Fibroblast of skin of right biceps (primary cell): ENCODE results near the gene KMT5C.

Experiments used
- DNase-seq: peaks from one replicate; pipeline ENCODE4 v3.0.0-alpha.2; 2013

KMT5C gene

GRCh38 chr19:55339105-55339888 is at the start of gene KMT5C:
TSS of gene KMT5C (plus strand) at chr19:55339876. CDS start at chr19:55341937, 2,061 bp downstream.
- peak; percentile 100 for DNase-seq

- DNase-seq: no peak
These were observed 42.4 kb upstream of the KMT5C start for GRCh38 chr19:55297267-55297666.

GRCh38 chr19:55299991-55300390 is 39.7 kb upstream of the KMT5C start:
- no peak for DNase-seq

- DNase-seq: no peak
These were observed 38.7 kb upstream of the KMT5C start for GRCh38 chr19:55300886-55301458.

DNA sequence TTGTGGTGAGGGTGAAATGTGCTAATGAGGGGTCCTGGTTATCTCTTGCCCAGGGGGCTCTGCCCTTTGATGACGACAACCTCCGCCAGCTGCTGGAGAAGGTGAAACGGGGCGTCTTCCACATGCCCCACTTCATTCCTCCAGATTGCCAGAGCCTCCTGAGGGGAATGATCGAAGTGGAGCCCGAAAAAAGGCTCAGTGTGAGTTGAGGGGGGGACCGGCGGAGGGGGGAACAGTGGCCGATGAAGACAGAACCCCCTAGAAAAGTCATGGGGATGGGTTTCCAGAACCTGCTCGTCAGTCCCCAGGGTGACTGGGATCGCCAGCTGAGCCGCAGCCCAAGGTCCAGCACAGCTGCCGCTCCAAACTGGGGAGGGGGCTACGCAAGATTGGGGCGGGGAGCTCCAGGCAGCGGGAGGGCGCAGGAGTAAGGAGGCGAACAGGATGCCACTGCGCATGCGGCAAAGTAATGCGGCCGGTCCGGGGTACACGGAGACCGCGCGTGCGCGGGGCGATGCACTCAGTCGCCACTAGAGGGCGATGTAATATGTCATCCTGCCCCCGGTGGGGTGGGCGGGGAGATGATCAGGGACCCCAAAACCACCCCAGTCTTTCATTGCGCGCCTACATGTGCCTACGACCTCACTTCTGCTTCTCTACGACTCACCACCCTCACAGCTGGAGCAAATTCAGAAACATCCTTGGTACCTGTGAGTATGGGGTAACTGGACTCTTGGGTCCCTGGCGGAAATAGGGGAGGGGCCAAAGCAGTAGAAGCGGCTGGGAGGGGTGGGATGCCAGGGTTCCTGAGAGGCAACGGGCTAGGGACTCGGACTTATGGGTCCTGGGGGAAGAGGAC is 38.0 kb upstream of the KMT5C start:
- peak; percentile 70 for DNase-seq

GRCh38 chr19:55302318-55302703 is 37.4 kb upstream of the KMT5C start:
- no peak for DNase-seq

GRCh38 chr19:55303477-55303876 is 36.2 kb upstream of the KMT5C start:
- no peak for DNase-seq

DNA sequence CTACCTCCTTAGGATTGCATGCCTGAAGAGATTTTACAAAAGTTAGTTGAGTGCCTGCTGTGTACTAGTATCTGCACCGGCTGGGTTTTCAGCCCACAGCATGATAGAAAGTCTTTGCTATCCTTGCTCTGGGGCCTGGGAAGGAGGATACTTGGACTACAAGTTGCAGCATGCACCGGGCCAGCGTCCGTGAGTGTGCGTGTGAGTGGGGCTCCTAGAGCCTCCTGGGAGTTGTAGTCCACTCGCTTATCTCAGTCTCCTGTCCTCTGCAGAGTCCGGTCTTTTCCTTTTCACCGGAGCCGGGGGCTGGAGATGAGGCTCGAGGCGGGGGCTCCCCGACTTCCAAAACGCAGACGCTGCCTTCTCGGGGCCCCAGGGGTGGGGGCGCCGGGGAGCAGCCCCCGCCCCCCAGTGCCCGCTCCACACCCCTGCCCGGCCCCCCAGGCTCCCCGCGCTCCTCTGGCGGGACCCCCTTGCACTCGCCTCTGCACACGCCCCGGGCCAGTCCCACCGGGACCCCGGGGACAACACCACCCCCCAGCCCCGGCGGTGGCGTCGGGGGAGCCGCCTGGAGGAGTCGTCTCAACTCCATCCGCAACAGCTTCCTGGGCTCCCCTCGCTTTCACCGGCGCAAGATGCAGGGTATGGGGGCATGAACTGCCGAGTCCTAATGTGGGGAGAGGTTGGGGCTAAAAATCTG is 35.2 kb upstream of the KMT5C start:
- peak; percentile 36 for DNase-seq

- DNase-seq: no peak
These were observed 34.7 kb upstream of the KMT5C start for GRCh38 chr19:55304980-55305379.

DNA sequence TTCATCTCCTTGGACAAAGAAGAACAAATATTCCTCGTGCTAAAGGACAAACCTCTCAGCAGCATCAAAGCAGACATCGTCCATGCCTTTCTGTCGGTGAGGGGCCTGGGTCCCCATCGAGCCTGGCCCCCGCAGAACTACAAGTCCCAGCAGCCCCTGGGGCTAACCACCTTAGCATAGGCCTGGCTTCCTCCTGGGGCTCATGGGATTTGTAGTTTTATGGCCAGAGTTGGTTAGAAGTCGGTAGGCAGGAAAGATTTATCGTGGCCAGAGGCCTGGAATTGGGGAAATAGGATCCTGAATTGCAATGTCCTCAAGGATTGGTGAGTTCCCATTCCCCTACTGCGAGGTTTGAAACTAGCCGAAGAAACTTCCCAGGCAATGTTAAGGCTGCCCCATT is 34.2 kb upstream of the KMT5C start:
- peak; percentile 20 for DNase-seq

GRCh38 chr19:55305983-55306562 is 33.6 kb upstream of the KMT5C start:
- DNase-seq: no peak

DNA sequence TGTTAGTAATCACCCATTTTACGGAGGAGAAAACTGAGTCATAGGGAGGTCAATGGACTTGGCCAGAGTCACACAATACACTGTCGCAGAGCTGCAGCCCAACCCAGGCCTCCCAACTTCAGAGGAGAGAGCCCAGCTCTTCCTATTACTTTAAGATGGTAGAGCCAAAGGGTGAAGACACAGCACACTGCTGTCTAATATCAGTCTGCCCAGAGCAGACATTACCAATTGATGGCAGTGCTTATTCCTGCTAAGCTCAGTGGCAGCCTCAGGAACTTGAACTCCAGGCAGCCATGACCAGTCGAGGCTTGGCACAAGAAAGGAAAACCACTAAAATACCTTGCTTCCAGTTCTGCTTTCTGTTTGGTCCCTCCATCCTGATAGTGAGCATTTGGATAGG is 33.0 kb upstream of the KMT5C start:
- no peak for DNase-seq

- no peak for DNase-seq
These were observed 31.4 kb upstream of the KMT5C start for GRCh38 chr19:55308281-55308680.

- no peak for DNase-seq
These were observed 30.2 kb upstream of the KMT5C start for GRCh38 chr19:55309448-55309847.

DNA sequence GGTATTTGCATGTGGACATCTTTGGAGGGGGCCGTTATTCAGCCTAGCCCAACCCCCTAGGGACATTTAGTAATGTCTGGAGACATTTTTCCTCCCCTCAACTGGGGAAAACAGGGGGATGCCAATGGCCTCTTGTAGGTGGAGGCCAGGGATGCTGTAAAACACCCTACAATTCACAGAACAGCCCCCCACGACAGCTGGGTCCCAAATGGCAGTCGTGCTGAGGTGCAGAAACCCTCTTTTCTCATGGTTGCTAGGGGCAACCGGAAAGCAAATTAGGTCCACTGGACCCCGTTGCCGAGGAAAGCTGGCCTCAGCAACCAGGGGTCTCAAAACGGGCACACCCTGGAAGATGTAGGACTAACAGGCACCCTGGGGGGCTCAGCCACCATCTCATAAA is 29.2 kb upstream of the KMT5C start:
- DNase-seq: no peak

- DNase-seq: no peak
These were observed 28.3 kb upstream of the KMT5C start for GRCh38 chr19:55311397-55311796.

- no peak for DNase-seq
These were observed 27.9 kb upstream of the KMT5C start for GRCh38 chr19:55311797-55312196.

DNA sequence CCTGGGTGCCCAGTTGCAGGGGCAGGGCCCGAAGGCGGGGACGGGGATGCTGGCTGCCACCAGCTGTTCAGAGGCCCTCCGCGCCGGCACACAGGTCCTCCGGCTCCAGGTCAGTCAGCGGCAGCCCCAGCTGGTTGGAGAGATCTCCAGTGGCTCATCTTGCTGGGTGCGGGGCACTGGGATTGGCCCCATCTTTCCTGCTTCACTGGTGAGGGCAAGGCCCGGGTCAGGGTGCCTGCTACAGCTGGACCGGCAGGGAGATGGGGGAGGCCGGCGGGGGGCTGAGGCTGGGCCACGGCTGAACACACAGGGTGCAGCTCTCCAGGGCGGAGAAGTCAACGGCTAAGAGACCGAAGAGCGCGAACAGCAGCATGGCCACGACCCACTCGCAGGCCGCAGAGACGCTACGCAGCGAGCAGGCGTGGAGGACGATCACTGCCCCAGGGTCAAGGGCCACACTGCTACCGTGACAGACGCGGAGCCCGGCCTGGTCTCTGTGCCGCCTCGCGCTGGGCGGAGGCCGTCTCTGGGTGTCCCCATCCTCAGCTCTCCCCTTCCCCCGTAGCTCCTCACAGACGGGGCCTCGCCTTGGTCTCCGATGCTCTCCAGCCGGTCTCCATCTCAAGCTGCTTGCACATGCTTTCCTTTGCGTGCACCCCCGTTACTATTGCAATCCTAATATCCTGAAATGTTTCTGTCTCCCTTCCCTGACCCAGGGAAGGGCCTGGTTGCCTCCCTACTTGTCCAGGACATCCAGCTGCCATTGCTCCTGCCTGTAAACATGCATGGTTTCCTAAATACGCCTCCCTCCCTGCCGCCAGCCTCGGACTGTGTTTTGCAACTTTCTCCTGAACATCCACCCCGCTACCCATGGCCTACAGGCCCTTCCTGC is 26.8 kb upstream of the KMT5C start:
- DNase-seq: no peak

- DNase-seq: no peak
These were observed 25.3 kb upstream of the KMT5C start for GRCh38 chr19:55314396-55314795.

- no peak for DNase-seq
These were observed 23.6 kb upstream of the KMT5C start for GRCh38 chr19:55315956-55316525.

- no peak for DNase-seq
These were observed 23.0 kb upstream of the KMT5C start for GRCh38 chr19:55316646-55317045.
